ENCODE data around the gene MADCAM1.

MADCAM1 gene

GRCh38 chr19:540867-541637, 44.8 kb downstream of the MADCAM1 start:
- no peak for ATAC-seq
- TF ChIP-seq ZFP3 (CRISPR knock-in tag; IDR thresholded peaks at IDR 0.05) (no peak), TCF4 (CRISPR knock-in tag; IDR thresholded peaks at IDR 0.05; ENCODE audit: borderline replicate concordance) (no peak), RARB (CRISPR knock-in tag; IDR thresholded peaks at IDR 0.05) (no peak), CSRNP3 (CRISPR knock-in tag; IDR thresholded peaks at IDR 0.05) (no peak), ZC3H10 (CRISPR knock-in tag; IDR thresholded peaks at IDR 0.05) (no peak), PATZ1 (CRISPR knock-in tag; IDR thresholded peaks at IDR 0.05; ENCODE audit: borderline replicate concordance) (no peak), ZNF8 (CRISPR knock-in tag; IDR thresholded peaks at IDR 0.05) (no peak), ZFP30 (CRISPR knock-in tag; IDR thresholded peaks at IDR 0.05) (no peak), ZNF565 (CRISPR knock-in tag; conservative IDR thresholded peaks at IDR 0.05; ENCODE audit: low read depth) (no peak), ISL1 (CRISPR knock-in tag; IDR thresholded peaks at IDR 0.05) (no peak), BACH2 (CRISPR knock-in tag; IDR thresholded peaks at IDR 0.05; ENCODE audit: borderline replicate concordance) (no peak), TOX (CRISPR knock-in tag; IDR thresholded peaks at IDR 0.05; ENCODE audit: borderline replicate concordance) (no peak), GLIS3 (CRISPR knock-in tag; IDR thresholded peaks at IDR 0.05) (no peak), PPARA (CRISPR knock-in tag; IDR thresholded peaks at IDR 0.05; ENCODE audit: borderline replicate concordance) (no peak), SNAI2 (CRISPR knock-in tag; IDR thresholded peaks at IDR 0.05) (no peak), POU6F1 (CRISPR knock-in tag; IDR thresholded peaks at IDR 0.05; ENCODE audit: borderline replicate concordance, low read depth) (no peak), TSHZ2 (CRISPR knock-in tag; IDR thresholded peaks at IDR 0.05) (no peak), OSR1 (CRISPR knock-in tag; IDR thresholded peaks at IDR 0.05) (no peak)

GRCh38 chr19:541699-542098, 45.4 kb downstream of the MADCAM1 start:
- ATAC-seq, result no peak
- TF ChIP-seq TOX (CRISPR knock-in tag; IDR thresholded peaks at IDR 0.05; ENCODE audit: borderline replicate concordance) (no peak), ZNF565 (CRISPR knock-in tag; conservative IDR thresholded peaks at IDR 0.05; ENCODE audit: low read depth) (no peak), ZNF70 (CRISPR knock-in tag; IDR thresholded peaks at IDR 0.05) (no peak), BACH2 (CRISPR knock-in tag; IDR thresholded peaks at IDR 0.05; ENCODE audit: borderline replicate concordance) (no peak), TCF4 (CRISPR knock-in tag; IDR thresholded peaks at IDR 0.05; ENCODE audit: borderline replicate concordance) (no peak)

DNA sequence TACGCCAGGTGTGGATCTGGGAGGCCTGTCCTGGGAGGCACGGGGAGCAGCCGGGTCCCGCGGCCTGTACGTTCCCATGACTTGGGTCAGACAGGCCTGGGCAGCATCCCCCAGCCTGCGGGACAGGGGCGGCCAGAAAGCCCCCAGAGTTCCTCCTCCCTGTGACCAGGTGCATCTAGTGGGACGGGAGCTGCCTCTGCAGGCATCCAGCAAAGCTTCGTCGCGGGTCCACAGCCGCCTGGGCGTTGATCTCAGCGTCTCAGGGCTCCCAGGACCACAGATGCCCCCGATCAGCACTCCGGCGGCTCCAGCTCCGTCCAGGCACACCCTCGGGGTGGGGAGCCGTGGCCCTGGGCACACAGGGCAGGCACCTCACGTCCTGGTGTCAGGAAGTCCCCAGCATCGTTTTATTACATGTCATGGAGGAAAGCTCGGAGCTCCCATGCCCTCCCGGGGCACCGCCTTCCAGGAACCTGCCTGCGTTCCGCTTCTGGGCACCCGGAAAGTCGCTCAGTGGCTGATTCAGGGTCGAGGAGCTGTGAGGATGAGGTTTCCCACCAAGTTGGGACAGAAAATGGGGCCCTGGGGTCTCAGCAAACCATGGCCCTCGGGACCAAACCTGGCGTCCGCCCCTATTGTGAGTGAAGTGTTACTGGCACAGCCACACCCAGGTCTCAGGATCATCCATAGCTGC, 46.0 kb downstream of the MADCAM1 start:
- ATAC-seq, result no peak
- no peak for TF ChIP-seq GLIS3 (CRISPR knock-in tag; IDR thresholded peaks at IDR 0.05)
- no peak for TF ChIP-seq TSHZ2 (CRISPR knock-in tag; IDR thresholded peaks at IDR 0.05)
- TF ChIP-seq PATZ1 (CRISPR knock-in tag; IDR thresholded peaks at IDR 0.05; ENCODE audit: borderline replicate concordance), result no peak
- no peak for TF ChIP-seq TOX (CRISPR knock-in tag; IDR thresholded peaks at IDR 0.05; ENCODE audit: borderline replicate concordance)
- no peak for TF ChIP-seq PPARA (CRISPR knock-in tag; IDR thresholded peaks at IDR 0.05; ENCODE audit: borderline replicate concordance)
- TF ChIP-seq ZNF70 (CRISPR knock-in tag; IDR thresholded peaks at IDR 0.05), result no peak
- TF ChIP-seq ZNF8 (CRISPR knock-in tag; IDR thresholded peaks at IDR 0.05), result no peak
